ENCODE results near the gene ARPC2. TPM values are rescaled to one million over a fixed set of nuclear protein-coding genes. Genes with fewer than 3 reads are reported as not detected.
"Not testable (repeated sequence)": the region's sequence is repeated elsewhere in the genome, so short reads cannot be mapped to it uniquely, and the experiment has no call there.

The ARPC2 gene
- total RNA-seq, 1 donor from 2014 or later: 179 TPM

DNA sequence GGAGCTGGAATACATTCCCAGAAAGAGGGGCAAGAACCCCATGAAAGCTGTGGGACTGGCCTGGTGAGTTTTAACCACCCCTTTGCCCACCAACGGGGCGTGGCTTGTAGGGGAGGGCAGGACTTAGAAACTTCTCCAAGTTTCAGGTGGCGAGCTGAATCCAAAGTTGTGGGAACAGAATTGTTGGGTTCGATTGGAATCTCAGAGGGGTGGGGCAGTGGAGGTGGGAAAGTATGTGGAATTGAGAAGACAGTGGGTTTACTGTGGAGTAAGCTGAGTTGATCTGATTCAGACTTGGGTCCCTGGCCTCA, 54.5 kb downstream of the ARPC2 start:
- DNase-seq: no peak

DNA sequence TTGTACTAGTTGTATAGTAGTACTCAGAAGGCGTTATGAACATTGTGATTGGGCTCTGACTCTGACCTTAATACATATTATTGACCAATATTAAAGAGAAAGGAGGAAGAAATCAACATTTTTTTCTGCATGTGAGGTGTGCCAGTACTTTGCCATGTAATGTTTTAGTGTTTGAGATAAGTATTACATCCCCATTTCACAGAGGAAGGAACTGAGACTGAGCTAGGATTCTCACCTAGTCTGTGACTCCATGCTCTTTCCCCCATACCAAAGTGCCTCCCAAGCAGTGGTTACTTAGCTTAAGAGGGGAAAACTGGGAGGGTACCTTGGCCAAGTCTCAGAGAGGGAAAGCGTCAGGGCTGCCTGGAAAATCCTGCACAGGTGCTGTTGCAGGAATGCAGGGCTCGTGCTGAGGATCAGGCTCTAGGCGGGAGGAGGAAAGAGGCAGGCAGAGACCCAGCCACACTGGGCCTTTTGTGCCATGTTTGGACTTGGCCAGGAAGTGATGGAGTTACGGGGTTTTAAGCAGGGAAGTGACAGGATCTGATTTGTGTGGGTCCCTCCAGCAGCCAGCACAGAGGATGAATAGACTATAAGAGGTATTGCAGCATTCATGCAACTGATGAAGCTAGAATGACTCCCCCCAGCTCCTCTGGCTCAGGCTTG, 55.0 kb downstream of the ARPC2 start:
- DNase-seq: no peak

GRCh38 chr2:218272531-218273212, 55.7 kb downstream of the ARPC2 start:
- DNase-seq: peak; percentile 81

GRCh38 chr2:218273214-218273907, 56.4 kb downstream of the ARPC2 start:
- not testable (repeated sequence) for DNase-seq

- no peak for DNase-seq
Measured at GRCh38 chr2:218273908-218274249, 56.9 kb downstream of the ARPC2 start.

DNA sequence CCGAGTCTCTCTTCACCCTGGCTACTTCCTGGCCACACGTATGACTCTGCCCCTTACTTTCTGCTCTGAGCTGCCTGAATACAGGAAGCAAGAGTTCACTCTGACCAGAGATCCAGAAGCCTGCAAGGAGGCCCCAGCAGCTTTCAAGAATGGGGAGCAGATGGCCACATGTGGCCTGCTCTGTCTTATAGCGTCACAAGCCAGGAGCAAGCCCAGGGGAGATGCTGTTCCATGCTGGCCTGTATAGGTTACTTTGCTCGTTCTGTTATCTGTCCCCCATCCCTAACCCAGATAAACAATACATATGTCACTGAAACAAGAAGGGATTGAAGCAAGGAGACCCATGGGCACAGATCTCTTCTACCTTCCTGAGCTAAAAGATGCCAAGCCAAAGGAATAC, 57.6 kb downstream of the ARPC2 start:
- no peak for DNase-seq

GRCh38 chr2:218275371-218276072, 58.5 kb downstream of the ARPC2 start:
- no peak for DNase-seq

DNA sequence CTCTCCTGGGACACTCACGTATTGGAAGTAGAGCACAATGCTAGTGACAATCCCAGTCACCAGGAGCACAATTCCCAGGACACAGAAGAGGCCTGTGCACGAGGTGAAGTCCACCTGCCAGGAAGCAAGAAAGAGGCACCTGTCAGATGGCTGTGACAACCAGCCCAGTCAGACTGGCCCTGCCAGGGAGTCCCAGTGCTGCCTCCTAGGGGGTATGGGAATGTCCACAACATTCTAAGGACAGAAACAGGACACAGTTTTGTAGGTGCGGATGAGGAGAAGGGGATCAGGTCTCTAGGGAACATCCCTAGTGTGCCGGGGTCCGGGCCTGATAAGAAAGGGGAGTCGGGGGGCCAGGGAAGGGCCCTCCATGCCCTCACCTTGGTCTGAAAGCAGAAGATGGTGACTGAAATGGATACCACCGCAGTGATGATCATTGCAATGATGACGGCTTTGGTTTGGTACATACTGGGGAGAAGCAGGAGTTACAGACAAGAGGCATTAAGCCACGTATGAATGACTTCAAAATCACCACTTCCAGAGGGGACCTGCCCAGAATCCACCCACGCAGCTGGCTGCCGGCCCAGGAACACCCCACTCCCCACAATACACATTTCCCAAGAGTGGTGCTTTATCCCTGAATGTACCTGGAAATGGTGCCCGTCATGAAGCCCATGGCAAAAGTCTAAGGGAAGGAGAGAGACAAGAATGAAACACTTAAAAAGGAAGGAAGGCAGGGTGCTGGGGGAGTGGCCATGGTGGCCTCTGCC, 60.2 kb downstream of the ARPC2 start:
- no peak for DNase-seq

- DNase-seq: no peak
Measured at GRCh38 chr2:218277921-218278320, 60.9 kb downstream of the ARPC2 start.

- no peak for DNase-seq
Measured at GRCh38 chr2:218278531-218279360, 61.8 kb downstream of the ARPC2 start.

GRCh38 chr2:218280260-218280870, 63.4 kb downstream of the ARPC2 start:
- DNase-seq: no peak

DNA sequence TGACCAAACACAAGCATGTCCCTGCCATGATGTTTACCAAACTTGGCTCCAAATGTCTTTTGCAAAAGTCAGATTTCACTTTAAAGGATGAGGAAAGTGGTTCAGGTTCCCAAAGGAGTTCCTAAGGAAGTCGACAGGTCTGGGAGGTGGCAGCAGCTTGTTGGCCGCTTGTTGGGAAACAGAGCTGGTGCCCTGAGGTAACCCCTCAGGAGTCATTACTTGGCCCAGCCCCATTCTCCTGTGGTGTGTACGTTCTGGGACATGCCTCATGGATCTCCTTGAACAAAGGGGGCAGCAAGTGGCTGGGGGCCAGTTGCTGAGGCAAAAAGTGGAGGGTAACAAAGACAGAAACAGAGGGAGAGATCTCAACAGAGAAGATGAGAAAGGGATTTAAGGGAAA, 64.5 kb downstream of the ARPC2 start:
- DNase-seq: no peak

- DNase-seq: no peak
Measured at GRCh38 chr2:218282173-218282991, 65.4 kb downstream of the ARPC2 start.

- DNase-seq: no peak
Measured at GRCh38 chr2:218284106-218284811, 67.3 kb downstream of the ARPC2 start.

DNA sequence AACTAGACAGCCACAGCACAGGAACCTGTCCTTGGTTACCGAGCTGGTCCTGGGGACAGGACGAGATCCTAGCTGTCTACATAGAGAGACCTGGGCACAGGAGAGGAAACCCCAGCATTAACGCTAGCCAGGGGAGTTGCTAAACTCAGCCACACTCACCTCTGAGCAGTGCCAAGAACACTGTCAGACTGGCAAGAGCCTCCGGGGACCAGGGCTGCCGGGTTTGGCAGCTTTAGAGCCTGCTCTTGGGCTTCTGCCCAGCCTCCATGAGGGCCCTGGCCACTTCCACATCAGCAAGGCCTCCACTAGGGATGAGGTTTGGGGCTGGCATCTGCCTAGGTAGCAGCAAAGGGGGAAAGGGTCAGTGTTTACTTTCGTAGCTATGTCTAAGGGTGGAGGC, 68.6 kb downstream of the ARPC2 start:
- DNase-seq: no peak

DNA sequence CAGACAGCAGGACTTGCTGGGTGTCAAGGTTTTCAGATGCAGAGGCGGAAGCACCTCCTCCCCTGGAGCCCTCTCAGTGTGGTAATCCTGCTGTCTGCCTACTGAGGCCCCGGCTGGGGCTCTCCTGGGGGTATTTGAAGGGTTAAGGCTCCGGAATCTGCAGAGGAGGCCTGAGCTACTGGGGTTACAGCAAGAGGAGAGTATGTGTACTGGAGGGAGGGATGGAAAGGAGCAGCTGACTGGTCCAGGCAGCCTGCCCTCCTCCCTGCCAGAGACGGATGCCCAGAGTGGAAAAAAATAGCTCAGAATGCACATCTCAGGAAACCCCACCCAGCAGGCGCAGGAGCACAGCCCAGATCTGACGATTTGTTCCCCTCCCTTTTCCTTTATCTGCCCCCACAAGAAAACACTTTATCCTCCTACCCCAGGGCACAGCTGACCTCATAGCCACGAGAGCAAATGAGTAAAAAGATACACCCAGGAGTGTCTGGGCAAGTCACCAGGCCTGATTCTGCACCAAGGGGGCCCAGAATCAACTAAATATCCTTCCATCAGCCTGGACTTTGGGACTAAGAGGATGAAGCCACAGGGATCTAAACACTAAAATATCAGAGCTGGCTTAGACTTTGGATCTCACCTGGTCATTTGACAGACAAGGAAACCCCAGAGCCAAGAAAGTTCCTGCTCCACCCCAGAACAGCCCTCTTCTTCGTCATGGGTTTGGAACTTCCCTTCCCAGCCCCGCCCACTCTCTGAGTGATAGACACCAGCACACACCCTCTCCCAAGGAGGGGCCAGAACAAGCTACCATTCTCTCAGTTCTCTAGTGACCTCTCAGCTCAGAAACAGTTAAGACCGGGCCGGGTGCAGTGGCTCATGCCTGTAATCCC, 69.8 kb downstream of the ARPC2 start:
- DNase-seq: peak; percentile 94

DNA sequence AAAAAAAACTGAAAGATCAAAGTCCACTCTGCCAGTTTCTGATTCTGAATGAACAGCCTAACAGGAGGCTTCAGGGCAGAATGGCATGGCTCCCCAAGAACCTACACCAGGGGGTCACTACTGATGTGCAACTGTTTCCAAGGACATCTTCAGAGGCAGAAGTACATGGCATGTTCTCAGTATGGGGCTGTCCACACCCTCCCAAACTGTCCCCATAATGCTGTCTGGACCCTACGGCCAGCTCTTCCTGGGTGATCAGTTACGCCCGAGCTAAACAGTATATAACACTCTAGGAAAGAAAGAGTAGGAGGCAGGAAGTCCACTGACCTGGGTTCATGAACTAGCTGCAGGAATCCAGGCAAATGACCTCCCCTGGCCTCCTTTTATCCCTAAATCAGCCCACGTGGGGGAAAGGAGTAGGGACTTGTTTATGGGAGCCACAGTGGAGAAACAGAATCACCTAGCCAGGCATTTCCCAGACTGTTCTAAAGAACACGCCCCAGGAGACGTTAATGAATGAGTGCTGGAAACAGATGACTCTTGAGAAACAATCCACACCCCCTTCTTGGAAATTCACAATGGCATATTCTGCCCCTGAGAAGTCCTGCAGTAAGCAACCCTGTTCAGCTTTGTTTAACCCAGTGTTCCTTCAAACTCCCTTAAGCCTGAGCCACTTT, 72.8 kb downstream of the ARPC2 start:
- peak; percentile 46 for DNase-seq

Measured in skin of body (tissue), 2 donors.